Hematopoietic multipotent progenitor cell (in vitro differentiated cells): ENCODE data around the gene RIN3. TPM values are rescaled to one million over a fixed set of nuclear protein-coding genes. Genes with fewer than 3 reads are reported as not detected.

Experiments used
- DNase-seq, 3 donors: peaks; one replicate each; pipeline ENCODE4 v3.0.0-alpha.2; 2011 to 2015; ENCODE audit warnings: low read depth in 2 of 3, low spot score in 2 of 3
- total RNA-seq: library from RNA; depleted of rRNA; stranded (reverse); fragments of >200 nt; gene quantifications from one replicate; pipeline ENCODE4 v1.2.3, GENCODE V29; 2012

RIN3 gene
- total RNA-seq, 1 donor: 73.5 TPM

DNA sequence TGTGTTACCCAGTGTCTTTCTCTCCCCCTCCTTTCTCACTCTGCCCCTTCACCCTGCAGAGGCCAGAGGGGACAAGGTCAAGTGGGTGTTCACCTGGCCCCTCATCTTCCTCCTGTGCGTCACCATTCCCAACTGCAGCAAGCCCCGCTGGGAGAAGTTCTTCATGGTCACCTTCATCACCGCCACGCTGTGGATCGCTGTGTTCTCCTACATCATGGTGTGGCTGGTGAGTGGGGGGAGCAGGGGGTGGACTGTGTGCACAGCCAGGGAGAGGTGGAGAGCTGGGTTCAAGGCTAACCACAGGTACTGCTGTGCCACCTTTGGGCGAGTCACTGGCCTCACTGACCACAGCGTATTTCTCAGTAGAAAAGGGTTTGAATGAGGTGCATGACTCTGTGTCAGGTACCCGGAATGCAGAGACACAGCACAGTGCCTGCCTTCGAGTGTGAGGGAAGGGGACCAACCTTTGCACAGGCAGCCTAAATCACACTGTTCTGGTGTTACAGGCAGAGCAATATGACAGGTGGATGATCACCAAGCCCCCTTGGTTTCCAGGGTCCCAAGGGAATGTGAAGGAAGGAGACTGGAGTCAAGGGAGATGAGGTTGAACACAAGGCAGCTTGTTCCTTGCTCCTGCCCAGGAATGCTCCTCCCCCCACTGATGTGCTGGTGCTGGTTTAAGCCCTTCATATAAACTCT, 30.8 kb upstream of the RIN3 start:
- no peak for DNase-seq

DNA sequence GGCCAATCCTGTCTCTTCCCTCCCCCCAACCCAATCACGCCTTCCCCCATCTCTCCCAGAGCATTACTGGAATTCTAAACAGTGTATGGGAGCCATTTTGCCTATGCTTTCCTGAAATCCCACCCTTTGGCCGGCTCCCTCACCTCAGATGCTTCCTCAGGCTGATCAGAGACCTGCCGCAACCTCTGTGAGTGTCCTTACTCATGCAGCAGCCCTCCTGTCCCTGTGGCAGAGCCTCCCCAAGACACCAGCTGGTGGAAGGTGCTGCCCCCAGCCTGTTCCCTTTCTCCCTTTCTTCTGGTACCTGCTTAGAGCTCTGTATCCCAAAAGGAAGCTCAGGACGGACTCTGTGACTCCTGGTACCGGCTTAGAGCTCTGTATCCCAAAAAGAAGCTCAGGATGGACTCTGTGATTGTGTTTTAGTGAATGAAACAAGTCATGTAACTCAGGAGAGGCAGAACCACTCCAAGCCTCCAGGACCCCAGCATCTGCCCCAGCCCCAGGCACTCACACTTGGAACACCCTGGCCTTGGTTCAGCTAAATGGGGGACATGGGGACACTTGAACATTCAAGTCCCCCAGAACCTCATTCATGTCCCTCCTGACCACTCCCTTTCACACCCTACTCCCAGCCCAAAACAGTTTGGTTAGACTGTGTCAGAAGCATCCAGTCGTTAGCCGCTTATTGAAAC, 29.3 kb upstream of the RIN3 start:
- no peak for DNase-seq

DNA sequence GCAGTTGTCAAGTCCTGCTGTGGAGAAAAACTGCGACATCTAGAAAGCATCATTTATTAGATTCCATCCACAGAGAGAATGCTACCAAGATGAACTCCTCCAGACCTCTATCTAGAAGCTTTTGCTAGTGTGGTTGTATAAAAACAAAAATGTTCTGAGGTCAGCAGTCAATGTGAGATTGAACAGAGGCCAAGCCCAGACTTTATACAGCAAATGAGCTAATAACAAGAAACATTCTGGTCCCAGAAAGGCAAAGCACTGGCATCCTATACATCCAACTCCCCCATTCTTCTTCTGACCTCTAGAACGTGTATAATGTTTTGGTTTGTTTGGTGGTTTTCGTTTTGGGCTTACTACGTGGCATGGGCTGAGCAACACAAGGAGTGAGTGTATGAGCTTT, 26.7 kb upstream of the RIN3 start:
- no peak for DNase-seq

DNA sequence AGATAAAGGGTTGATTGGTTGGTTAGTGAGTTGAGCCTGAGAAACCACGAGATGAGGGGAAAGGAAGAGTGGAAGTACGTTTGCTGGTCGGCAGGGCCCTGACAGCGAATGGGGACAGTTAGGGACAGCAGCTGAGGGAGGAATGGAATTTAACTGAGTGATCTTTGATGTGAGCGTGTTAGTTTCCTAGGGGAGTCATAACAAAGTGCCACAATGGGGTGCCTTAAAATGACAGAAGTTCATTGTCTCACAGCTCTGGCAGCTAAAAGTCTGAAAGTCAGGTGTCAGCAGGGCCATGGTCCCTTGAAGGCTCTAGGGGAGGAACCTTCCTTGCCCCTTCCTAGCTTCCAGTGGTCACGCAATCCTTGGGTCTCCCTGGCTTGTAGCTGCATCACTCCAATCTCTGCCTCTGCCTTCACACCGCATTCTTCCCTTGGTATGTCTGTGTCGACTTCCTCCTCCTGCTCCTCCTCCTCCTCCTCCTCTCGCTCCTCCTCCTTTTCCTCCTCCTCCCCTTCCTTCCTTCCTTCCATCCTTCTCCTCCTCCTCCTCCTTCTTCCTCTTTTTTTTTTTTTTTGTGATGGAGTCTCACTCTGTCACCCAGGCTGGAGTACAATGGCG, 26.0 kb upstream of the RIN3 start:
- DNase-seq: no peak

DNA sequence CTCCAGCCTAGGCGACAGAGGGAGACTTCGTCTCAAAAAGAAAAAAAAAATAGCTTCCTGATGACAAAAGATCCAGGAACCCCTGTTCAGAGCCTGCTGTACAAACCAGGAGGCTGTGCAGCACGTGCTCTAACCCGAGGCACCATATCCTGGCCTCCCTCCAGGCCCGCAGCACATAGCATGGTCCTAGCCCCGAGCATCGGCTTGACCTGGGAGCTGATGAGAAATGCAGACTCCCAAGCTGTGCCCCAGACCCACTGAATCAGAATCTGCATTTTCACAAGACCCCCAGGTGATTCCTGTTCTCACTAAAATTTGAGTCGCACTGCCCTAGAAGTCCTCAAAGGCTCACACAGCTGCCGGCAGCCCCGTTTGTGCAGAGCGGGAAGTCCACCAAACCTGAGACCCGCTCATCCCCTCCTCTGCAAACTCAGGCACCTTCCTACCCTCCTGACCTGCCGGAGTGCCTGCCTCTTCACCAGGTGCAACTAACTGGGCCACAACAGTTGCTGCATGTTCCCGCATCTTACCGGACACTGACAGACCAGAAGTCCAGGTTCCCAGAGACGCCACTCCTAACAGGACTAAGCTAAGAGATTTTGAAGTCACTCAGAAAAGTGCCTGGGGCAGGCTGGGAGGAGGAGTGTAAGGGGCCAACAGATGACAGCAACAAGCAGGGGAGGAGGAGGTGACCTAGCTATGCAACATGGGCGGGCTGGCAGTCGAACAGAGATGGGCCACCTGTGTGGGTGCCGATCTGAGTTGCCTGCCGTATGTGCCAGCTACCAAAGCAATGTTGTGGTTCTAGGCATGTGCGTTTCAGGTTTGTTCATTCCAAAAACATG, 24.0 kb upstream of the RIN3 start:
- no peak for DNase-seq

DNA sequence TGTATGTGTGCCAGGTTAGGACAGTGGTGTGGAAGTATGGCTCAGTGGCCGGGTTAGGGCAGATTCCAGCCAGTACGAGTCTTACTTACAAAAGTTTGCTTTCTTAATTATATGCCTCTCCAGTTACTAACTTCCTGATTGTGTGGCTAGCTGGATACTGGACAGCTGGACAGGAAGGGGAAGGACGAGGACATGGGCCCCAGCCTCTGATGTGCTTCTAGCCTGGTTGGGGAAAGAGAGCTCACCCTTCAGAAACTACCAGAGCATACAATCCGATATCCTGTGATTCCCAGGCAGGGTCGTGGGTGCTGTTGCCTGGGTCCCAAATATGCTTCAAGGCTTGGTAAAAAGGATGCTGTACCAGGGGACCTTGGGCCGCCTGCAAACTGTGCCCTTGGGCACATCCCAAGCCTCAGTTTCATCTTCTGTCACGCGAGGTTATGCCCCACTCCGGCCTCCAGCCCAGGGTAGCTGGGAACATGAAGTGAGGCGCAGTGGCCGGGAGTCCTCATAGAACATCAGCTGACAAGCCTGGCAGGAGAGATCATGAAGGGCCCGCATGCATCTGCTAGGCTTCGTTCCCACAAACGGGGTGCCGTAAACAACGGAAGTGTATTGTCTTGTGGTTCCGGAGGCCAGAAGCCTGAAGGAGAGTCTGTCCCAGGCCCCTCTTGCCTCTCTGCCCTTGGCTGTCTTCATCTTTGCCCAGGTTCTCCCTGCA, 23.2 kb upstream of the RIN3 start:
- DNase-seq: no peak

DNA sequence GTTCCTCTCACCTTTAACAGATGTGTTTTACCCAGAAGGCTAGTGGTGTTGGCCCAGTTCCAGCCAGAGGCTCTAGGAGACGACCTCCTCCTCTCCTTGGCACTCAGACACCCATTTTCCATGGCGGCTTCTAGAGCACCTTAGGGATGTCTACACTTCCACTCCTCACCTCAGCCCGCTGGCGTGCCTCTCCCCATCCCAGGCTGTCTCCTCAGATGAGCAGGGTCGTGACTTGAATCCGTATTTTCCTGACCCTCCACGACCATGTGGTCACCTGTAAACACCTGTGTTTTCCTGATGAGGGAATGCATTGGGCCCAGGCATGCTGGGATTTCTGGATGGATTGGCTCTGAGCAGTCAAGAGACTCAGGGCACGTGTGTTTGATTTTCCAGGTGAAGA, 21.8 kb upstream of the RIN3 start:
- DNase-seq: no peak

DNA sequence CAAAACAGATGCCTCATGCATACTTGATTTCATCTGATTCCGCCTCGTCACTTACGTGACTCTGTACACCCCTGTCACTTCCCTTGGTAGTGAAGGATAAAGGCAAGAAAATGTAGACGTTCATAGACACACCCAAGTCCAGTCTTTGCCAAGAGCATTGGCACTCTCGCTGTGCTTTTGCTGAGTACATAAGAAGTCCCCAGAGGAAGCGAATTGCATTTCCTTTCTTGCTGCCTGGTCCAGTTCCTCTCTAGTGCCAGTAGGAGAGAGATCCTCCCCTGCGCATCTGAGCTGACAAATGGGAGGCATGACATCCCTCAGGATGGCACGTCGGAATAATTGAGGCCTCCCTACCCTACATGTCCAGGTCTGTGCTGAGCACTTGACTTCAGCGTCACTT, 21.3 kb upstream of the RIN3 start:
- no peak for DNase-seq

DNA sequence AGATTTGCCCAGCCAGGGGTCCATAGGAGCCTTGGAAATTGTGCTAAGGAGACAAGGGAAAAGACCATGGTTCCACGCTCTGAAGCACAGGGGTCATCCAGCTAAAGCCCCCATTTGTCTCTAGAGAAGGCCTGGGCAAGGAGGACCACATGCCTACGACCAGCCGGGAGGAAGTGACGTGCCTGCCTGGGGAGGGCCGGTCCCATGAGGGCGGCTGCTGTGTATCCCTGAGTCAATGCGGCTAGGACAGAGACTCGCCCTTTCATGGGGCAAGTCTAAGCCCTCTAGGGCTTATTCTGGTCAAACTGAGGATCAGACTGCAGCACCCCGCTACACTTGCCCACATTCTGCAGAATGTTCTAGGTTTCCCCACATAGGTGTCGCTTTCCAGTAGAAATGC, 20.6 kb upstream of the RIN3 start:
- no peak for DNase-seq

DNA sequence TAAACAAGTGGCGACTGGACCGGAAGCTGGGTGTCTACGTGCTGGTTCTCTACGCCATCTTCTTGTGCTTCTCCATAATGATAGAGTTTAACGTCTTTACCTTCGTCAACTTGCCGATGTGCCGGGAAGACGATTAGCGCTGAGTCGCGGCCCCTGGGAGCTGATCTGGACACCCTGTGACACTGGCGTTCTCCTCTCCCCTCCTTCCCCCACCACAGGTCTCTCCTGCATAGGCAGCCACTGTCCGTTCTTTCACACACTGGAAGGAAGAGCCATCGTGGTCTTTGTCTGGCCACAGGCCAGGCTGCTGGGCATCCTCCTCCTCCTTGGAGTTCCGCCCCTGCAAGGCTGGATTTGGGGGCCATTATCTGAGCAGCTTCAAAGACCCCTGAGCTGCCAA, 20.1 kb upstream of the RIN3 start:
- no peak for DNase-seq

DNA sequence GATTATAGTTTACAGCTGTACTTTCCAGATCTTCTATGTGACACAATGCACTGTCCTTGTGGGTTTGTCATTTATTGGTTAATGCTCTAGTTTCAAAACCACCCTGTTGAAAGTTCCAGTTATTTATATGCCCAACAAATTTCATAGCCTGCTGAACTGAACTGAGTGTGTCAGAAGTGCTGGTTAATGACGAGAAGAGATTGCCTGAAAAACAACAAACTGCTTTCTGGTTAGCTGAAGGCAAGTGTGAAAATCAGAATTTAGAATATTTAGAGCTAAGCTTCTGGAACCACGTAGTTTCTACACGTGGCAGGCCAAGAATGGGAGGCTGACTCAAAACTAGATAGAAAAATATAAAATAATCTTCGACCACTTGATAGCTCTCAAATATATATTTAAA, 19.1 kb upstream of the RIN3 start:
- no peak for DNase-seq

DNA sequence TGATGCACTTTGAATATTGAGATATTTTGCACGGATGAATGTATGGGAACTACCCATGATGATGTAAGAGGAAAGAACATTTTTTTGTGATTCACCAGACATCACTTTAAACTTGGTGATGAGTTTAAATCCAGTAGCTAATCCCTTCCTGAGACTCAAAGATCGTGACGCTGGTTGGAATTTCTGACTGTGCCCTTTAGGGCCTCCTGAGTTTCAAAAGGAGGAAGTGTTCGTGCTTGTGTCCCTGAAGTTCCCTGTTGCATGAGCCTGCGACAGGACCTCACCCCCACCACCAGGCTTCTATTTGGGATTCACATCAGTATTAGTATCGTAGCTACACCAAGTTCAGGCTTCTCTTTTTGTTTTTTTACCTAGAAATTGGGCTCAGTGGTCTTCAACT, 18.6 kb upstream of the RIN3 start:
- peak in 1 of 3 donors; percentile 26 for DNase-seq

DNA sequence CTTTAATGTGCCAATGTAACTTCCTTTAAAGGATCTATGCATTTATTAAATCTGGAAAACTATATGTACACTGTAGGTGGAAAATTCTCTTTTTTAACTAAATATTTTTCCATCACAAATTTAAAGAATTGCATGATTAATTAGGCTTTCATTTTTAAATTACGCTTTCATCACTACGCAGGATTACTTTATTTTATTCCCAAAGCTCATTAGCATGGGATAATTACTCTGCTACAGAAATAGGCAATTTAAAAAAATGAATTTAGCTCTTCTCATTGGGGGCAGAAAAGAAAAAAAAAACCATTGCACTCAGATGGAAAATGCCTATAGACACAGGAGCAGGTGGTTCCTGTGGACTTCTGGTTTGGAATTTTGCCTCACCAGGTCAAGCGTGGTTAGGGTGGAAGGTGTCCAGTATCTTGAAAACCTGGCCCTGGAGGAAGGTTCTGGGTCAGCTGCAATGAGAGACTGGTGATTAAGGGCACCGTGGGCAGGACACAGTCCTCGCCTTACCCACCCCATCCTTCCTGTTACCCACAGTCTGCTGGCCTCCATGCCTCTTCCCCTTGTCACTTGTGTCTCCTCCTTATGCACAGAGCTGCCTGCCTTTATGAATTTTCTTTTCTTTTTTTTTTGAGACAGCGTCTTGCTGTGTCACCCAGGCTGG, 17.3 kb upstream of the RIN3 start:
- DNase-seq: no peak

DNA sequence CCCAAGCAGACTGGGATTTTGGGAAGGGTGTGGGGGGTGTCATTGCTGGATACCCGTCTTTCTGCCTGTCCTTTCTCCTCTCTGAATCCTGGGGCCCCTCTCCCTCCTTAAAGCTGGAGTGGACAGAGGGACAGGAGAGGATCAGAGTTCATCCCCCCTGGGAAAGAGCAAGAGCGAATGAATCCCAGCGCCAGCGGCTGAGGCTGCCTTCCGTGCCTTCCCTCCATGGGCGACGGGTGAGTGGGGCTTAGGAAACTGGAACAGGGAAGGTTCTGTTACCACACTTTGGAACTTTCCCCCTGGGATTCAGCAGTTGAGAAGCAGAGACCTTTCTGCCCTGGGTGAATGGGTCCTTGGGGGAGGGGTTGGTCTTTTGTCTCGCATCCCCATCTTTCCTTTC, 16.2 kb upstream of the RIN3 start:
- no peak for DNase-seq

DNA sequence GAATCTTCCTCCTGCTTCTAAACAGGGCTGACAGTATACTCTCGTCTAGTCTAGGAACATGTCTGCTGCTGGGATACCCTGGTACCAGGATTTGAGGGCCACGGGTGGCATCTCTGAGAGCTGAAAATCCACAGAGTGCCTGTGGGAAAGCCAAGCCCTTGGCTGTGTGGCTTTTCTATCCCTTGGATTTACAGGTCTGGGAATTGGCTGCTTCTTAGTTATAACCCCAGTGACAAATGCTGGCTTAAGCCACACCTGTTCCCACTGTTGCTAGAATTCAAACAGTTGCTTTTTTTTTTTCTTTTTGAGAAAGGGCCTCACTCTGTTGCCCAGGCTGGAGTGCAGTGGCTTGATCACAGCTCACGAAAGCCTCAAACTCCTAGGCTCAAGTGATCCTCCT, 14.3 kb upstream of the RIN3 start:
- no peak for DNase-seq

DNA sequence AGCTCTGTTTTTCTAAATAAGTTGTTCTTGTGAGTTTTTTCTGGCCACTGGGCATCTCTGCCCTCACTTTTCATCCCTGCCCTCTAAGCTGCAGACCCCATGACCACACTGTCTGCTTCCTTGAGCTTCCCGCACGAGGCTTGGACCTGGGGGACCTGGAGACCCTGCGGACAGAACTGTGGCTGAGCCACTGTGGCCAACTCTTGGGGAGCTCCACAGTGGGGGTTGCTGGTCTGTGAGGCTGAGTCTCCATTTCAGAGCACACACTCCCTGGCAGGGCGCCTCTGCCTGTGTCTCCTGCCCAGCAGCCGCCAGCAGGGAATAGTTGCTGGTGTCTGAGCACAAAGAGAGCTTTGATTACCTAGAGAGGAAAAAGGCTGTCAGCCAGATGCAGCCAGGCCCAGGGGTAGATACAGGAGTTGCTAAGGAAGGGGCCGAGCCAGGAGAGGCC, 13.1 kb upstream of the RIN3 start:
- DNase-seq: no peak

DNA sequence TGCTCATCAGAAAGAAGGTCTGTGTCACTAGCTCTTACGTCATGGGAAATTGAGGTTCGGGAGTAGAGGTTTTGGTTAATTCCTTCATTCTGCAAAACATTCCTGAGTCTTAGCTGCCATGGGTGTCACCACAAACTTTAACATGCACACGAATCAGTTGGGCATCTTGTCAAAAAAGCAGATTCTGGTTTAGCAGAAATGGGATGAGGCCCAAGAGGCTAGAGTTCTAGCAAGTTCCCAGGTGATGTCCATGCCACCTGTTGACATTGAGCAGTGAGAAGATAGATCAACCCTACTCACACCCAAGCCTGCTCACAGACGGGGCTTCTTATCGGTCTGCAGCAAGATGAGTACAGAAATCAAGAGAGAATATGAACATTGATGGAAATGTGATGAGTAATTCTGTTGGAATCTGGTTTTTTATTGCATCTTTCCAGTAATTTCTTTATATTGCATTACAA, 11.7 kb upstream of the RIN3 start:
- no peak for DNase-seq

DNA sequence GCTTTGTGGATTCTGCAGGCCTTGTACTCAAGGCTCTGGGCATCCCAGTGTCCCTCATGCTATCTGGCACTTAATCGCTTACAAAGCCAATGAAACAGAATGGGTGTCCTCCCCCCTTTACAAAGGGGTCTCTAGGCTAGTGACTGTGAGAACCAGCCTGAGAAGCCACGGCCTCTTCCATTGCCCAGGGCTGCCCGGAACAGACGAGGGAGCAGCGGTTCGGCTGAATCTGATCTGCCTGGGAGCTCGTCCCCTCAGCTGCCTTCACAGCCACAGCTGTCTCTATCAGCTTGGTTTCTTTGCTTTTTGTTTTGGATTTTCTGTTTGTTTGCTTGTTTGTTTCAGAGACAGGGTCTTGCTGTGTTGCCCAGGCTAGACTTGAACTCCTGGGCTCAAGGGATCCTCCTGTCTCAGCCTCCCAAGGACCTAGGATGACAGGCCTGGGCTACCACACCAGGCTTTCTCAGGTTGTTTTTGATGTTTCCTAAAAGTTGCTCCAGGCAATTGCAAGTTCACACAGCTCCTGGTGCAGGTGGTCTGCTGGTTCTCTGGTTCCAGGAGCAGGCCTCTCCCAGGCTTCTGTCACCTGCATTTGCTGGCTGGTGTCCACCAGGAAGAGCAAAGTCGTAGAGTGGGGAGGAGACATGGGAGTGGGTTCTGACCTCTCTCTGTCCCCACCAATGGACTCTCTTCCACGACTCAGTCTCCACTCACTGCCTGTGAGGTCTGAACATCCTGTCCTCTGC, 10.9 kb upstream of the RIN3 start:
- no peak for DNase-seq

DNA sequence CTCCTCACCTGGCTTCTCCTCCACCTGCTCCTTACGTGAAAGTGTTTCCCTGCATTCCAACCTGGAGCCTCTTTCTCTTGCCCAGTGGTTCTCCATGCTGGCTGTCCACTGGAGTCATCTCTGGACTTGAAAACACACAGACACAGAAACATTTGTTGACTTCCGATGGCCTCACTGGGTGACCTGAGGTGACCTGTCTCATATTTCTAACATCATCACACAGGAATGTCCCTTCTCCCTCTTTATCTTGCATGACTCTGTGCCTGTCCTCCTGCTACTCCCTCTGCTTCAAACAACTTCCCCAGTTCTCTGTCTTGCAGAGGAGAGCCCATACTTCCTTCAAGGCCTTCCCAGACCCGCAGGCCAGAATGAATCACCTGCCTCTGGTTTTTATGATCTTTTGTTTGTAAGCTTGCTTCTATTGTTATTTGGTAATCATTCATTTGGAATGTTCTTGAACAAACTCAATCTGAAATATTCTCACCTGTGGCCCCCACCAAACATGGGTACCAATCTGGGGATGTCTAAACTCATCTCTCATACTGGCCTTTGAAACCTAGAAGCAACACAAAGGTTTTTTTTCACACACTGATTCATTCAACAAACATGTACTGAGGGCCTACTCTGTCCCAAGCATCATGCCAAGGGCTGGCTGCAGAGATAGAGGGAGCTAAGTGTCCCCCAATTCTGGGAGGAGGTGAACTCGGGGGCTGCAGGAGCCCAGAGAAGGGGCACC, 9.7 kb upstream of the RIN3 start:
- no peak for DNase-seq
